Left renal pelvis (tissue), 4 donors: ENCODE measurements around the gene IFI16. TPM values are rescaled to one million over a fixed set of nuclear protein-coding genes. Genes with fewer than 3 reads are reported as not detected.
"Not testable (repeated sequence)": the region's sequence is repeated elsewhere in the genome, so short reads cannot be mapped to it uniquely, and the experiment has no call there.

Source experiments
- DNase-seq, 4 donors: peaks; one replicate each; pipeline ENCODE4 v3.0.0-alpha.2; 2013; ENCODE audit warnings: low read depth in 4 of 4, low spot score in 3 of 4
- polyA plus RNA-seq, 4 donors: library from polyadenylated mRNA; unstranded; fragments of 120-200 nt; gene quantifications; one replicate each; pipeline ENCODE4 v1.2.1, GENCODE V29; 2013; ENCODE audit not compliant: insufficient read length in 4 of 4

IFI16 gene
- polyA plus RNA-seq, 4 donors = 66.4 to 94.3 (median 68.5) TPM

- no peak for DNase-seq
Observed at GRCh38 chr1:159090286-159091179, 80.8 kb downstream of the IFI16 start.

GRCh38 chr1:159091180-159091560 is 81.5 kb downstream of the IFI16 start:
- DNase-seq = no peak

- no peak for DNase-seq
Observed at GRCh38 chr1:159091607-159092031, 81.9 kb downstream of the IFI16 start.

GRCh38 chr1:159092036-159092760 is 82.5 kb downstream of the IFI16 start:
- no peak for DNase-seq

GRCh38 chr1:159098596-159098995 is 88.9 kb downstream of the IFI16 start:
- DNase-seq = no peak

- DNase-seq = no peak
Observed at GRCh38 chr1:159100589-159100988, 90.9 kb downstream of the IFI16 start.

GRCh38 chr1:159103021-159103420 is 93.3 kb downstream of the IFI16 start:
- DNase-seq = not testable (repeated sequence)

Other genes with a start within 250 kb of the IFI16 start
- gene OR6N1, start 237.7 kb upstream of the IFI16 start, polyA plus RNA-seq = not detected
- not detected for gene OR6N2, start 228.7 kb upstream of the IFI16 start, polyA plus RNA-seq
- 1 to 10 TPM; 3.3 to 5.4 (median 5.0) TPM for gene MNDA, start 178.6 kb upstream of the IFI16 start, polyA plus RNA-seq
- under 1 TPM in 3 of 4 donors, not detected in 1; 0.11 to 0.45 (median 0.21) TPM for gene PYHIN1, start 78.4 kb upstream of the IFI16 start, polyA plus RNA-seq
- gene AIM2, start 66.9 kb downstream of the IFI16 start, polyA plus RNA-seq = under 1 TPM in 2 of 4 donors, not detected in 2; 0.21 to 0.30 TPM
- 10 to 100 TPM in 1 of 4 donors, under 1 TPM in 3; 0.08 to 11.4 (median 0.83) TPM for gene CADM3, start 161.7 kb downstream of the IFI16 start, polyA plus RNA-seq
- 1 to 10 TPM in 1 of 4 donors, under 1 TPM in 3; 0.13 to 2.5 (median 0.38) TPM for gene ACKR1, start 195.0 kb downstream of the IFI16 start, polyA plus RNA-seq